SK-N-SH (cell line): ENCODE data around the gene TPRG1.

Experiments
- EP300 ChIP-seq, 2 experiments: IDR thresholded peaks; 2 replicates each; pipeline versions ENCODE4 v1.4.0 to v1.6.1; 2012; ENCODE audit warnings: borderline replicate concordance in 1 of 2, low read depth in 1 of 2, low read length in 1 of 2
- NFIC ChIP-seq: IDR thresholded peaks from 2 replicates; pipeline ENCODE4 v1.4.0; 2012; ENCODE audit warnings: borderline replicate concordance
- RCOR1 ChIP-seq: fragments of 150-350 bp; IDR thresholded peaks from 2 replicates; pipeline ENCODE4 v1.6.1; 2017; ENCODE audit warnings: antibody characterized with exemption, low read length
- SIN3A ChIP-seq: IDR thresholded peaks from 2 replicates; pipeline ENCODE4 v1.6.1; 2012; ENCODE audit warnings: low read depth, mild to moderate bottlenecking, low read length, moderate library complexity, borderline replicate concordance
- TAF1 ChIP-seq: IDR thresholded peaks from 2 replicates; pipeline ENCODE4 v1.6.1; 2012; ENCODE audit warnings: low read depth, mild to moderate bottlenecking, low read length, moderate library complexity, borderline replicate concordance
- TEAD4 ChIP-seq: IDR thresholded peaks from 2 replicates; pipeline ENCODE4 v1.4.0; 2012; ENCODE audit warnings: mild to moderate bottlenecking, borderline replicate concordance; ENCODE audit not compliant: insufficient read depth
- TF ChIP-seq, protein P1 (sequence below): fragments of 200-600 bp; sonication (generic); IDR thresholded peaks from 2 replicates; pipeline ENCODE4 v1.6.1; 2017; ENCODE audit warnings: antibody characterized with exemption, mild to moderate bottlenecking, moderate library complexity
- TF ChIP-seq, protein P2 (sequence below): IDR thresholded peaks from 2 replicates; pipeline ENCODE4 v1.6.1; 2012; ENCODE audit warnings: mild to moderate bottlenecking, low read depth, low read length, moderate library complexity

DNA sequence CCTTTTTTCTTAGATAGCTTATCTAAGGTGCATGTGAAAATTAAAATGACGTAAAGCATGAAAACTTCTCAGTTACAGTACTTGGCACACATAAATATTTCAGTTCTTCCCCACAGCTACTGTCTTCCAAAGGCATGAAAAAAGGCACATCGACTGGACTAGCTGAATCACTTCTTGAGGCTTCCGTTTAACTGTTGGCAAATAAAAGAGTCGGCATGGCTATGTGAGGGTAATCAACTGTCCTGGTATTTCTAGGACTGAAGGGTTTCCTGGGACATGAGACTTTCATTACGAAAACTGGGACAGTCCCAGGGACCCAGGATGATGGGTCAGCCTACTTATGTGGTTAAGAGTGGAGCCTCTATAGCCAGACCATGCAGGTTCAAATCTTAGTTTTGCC lies 168.2 kb downstream of the TPRG1 start:
- TF ChIP-seq EP300 (IDR thresholded peaks at IDR 0.05; ENCODE audit: borderline replicate concordance in 1 of 2, low read depth in 1 of 2, low read length in 1 of 2) (no peak), RCOR1 (no peak), NFIC (no peak), SIN3A (no peak), TAF1 (no peak), TEAD4 (no peak)
- TF ChIP-seq, protein P1, sequence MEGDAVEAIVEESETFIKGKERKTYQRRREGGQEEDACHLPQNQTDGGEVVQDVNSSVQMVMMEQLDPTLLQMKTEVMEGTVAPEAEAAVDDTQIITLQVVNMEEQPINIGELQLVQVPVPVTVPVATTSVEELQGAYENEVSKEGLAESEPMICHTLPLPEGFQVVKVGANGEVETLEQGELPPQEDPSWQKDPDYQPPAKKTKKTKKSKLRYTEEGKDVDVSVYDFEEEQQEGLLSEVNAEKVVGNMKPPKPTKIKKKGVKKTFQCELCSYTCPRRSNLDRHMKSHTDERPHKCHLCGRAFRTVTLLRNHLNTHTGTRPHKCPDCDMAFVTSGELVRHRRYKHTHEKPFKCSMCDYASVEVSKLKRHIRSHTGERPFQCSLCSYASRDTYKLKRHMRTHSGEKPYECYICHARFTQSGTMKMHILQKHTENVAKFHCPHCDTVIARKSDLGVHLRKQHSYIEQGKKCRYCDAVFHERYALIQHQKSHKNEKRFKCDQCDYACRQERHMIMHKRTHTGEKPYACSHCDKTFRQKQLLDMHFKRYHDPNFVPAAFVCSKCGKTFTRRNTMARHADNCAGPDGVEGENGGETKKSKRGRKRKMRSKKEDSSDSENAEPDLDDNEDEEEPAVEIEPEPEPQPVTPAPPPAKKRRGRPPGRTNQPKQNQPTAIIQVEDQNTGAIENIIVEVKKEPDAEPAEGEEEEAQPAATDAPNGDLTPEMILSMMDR: no peak
- TF ChIP-seq, protein P2, sequence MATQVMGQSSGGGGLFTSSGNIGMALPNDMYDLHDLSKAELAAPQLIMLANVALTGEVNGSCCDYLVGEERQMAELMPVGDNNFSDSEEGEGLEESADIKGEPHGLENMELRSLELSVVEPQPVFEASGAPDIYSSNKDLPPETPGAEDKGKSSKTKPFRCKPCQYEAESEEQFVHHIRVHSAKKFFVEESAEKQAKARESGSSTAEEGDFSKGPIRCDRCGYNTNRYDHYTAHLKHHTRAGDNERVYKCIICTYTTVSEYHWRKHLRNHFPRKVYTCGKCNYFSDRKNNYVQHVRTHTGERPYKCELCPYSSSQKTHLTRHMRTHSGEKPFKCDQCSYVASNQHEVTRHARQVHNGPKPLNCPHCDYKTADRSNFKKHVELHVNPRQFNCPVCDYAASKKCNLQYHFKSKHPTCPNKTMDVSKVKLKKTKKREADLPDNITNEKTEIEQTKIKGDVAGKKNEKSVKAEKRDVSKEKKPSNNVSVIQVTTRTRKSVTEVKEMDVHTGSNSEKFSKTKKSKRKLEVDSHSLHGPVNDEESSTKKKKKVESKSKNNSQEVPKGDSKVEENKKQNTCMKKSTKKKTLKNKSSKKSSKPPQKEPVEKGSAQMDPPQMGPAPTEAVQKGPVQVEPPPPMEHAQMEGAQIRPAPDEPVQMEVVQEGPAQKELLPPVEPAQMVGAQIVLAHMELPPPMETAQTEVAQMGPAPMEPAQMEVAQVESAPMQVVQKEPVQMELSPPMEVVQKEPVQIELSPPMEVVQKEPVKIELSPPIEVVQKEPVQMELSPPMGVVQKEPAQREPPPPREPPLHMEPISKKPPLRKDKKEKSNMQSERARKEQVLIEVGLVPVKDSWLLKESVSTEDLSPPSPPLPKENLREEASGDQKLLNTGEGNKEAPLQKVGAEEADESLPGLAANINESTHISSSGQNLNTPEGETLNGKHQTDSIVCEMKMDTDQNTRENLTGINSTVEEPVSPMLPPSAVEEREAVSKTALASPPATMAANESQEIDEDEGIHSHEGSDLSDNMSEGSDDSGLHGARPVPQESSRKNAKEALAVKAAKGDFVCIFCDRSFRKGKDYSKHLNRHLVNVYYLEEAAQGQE: no peak
